Hematopoietic multipotent progenitor cell treated with erythropoietin and hydrocortisone succinate and interleukin-3 and kit ligand, for 15 days (in vitro differentiated cells): ENCODE results near the gene GRIN2C.

Experiments used
- DNase-seq: peaks from one replicate; pipeline ENCODE4 v3.0.0-alpha.2; 2015; ENCODE audit warnings: low spot score

The GRIN2C gene

GRCh38 chr17:74821655-74822334 is 37.9 kb downstream of the GRIN2C start:
- DNase-seq: no peak

- no peak for DNase-seq
These were observed 39.8 kb downstream of the GRIN2C start for GRCh38 chr17:74819801-74820436.

GRCh38 chr17:74818291-74818938 is 41.3 kb downstream of the GRIN2C start:
- DNase-seq: no peak

GRCh38 chr17:74816905-74817620 is 42.6 kb downstream of the GRIN2C start:
- DNase-seq: no peak

GRCh38 chr17:74815550-74816370 is 43.9 kb downstream of the GRIN2C start:
- no peak for DNase-seq

- DNase-seq: no peak
These were observed 44.6 kb downstream of the GRIN2C start for GRCh38 chr17:74815067-74815466.

- DNase-seq: no peak
These were observed 45.2 kb downstream of the GRIN2C start for GRCh38 chr17:74814453-74814852.

- no peak for DNase-seq
These were observed 47.3 kb downstream of the GRIN2C start for GRCh38 chr17:74812109-74813009.

- no peak for DNase-seq
These were observed 48.8 kb downstream of the GRIN2C start for GRCh38 chr17:74810699-74811485.

- DNase-seq: no peak
These were observed 50.8 kb downstream of the GRIN2C start for GRCh38 chr17:74808714-74809430.

- DNase-seq: no peak
These were observed 51.8 kb downstream of the GRIN2C start for GRCh38 chr17:74807925-74808324.

GRCh38 chr17:74807441-74807840 is 52.2 kb downstream of the GRIN2C start:
- DNase-seq: no peak

GRCh38 chr17:74806334-74806733 is 53.4 kb downstream of the GRIN2C start:
- DNase-seq: no peak

GRCh38 chr17:74805591-74805991 is 54.1 kb downstream of the GRIN2C start:
- DNase-seq: no peak

GRCh38 chr17:74804683-74805082 is 55.0 kb downstream of the GRIN2C start:
- DNase-seq: no peak

GRCh38 chr17:74803971-74804370 is 55.7 kb downstream of the GRIN2C start:
- no peak for DNase-seq

GRCh38 chr17:74803388-74803930 is 56.2 kb downstream of the GRIN2C start:
- DNase-seq: no peak

- DNase-seq: no peak
These were observed 57.8 kb downstream of the GRIN2C start for GRCh38 chr17:74801896-74802295.

- no peak for DNase-seq
These were observed 59.2 kb downstream of the GRIN2C start for GRCh38 chr17:74800531-74800930.
